ENCODE measurements around the gene WDR17. TPM values are rescaled to one million over a fixed set of nuclear protein-coding genes. Genes with fewer than 3 reads are reported as not detected.

The WDR17 gene
- total RNA-seq, 2 experiments from 2014 or later = 0.83 to 0.87 TPM

DNA sequence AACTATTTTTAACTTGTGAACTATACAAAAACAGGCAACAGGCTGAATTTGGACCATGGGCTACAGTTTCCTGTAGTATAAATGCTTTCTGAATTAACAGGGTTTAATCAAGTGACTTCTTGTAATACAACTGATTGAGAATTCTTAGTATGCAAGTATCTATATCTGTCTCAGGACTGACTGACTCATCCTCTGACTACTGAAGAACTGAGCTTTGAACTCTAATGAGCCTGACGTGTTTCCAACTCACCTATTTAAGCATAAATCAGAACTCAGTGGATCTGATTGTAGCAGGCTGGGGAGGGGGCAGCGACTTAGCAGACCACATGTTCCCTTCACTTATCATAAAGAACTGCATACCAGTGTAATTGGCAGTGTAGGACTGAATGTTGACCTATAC lies 122.0 kb downstream of the WDR17 start:
- Mint-ChIP-seq H3K27me3 (peaks cover 32% of the 10 kb centered on the region), H3K9me3 (no peaks in the 10 kb centered on the region), H3K4me1 (no peaks in the 10 kb centered on the region), H3K36me3 (ENCODE audit: low read depth) (no peaks in the 10 kb centered on the region), H3K4me3 (no peak overlapping the region), H3K27ac (no peak overlapping the region)
- CTCF ChIA-PET = no interaction called here
- POLR2A ChIA-PET = no interaction called here
- no peak for DNase-seq

GRCh38 chr4:176188654-176189053 lies 123.0 kb downstream of the WDR17 start:
- Mint-ChIP-seq H3K9me3 (no peaks in the 10 kb centered on the region), H3K4me1 (no peaks in the 10 kb centered on the region), H3K36me3 (ENCODE audit: low read depth) (no peaks in the 10 kb centered on the region), H3K27me3 (peaks cover 37% of the 10 kb centered on the region), H3K27ac (no peak overlapping the region), H3K4me3 (no peak overlapping the region)
- CTCF ChIA-PET = no interaction called here
- POLR2A ChIA-PET = no interaction called here
- DNase-seq = no peak

GRCh38 chr4:176189891-176190795 lies 124.5 kb downstream of the WDR17 start:
- CTCF ChIA-PET = no interaction called here
- H3K4me3 Mint-ChIP-seq = no peak overlapping the region
- no peaks in the 10 kb centered on the region for H3K9me3 Mint-ChIP-seq
- DNase-seq = no peak
- POLR2A ChIA-PET = no interaction called here
- peaks cover 40% of the 10 kb centered on the region for H3K27me3 Mint-ChIP-seq
- H3K27ac Mint-ChIP-seq = no peak overlapping the region
- H3K4me1 Mint-ChIP-seq = peaks cover 3% of the 10 kb centered on the region
- H3K36me3 Mint-ChIP-seq (ENCODE audit: low read depth) = no peaks in the 10 kb centered on the region

GRCh38 chr4:176191974-176192373 lies 126.3 kb downstream of the WDR17 start:
- POLR2A ChIA-PET = no interaction called here
- peaks cover 41% of the 10 kb centered on the region for H3K27me3 Mint-ChIP-seq
- H3K36me3 Mint-ChIP-seq (ENCODE audit: low read depth) = peaks cover 2% of the 10 kb centered on the region
- no peak overlapping the region for H3K27ac Mint-ChIP-seq
- CTCF ChIA-PET = interaction anchor here (0.6 kb wide), 1 partner anchor 149 kb away, joined by 3 read pairs; no protein-coding TSS in a partner anchor
- H3K9me3 Mint-ChIP-seq = no peaks in the 10 kb centered on the region
- no peak for DNase-seq
- H3K4me1 Mint-ChIP-seq = peaks cover 12% of the 10 kb centered on the region
- H3K4me3 Mint-ChIP-seq = no peak overlapping the region

DNA sequence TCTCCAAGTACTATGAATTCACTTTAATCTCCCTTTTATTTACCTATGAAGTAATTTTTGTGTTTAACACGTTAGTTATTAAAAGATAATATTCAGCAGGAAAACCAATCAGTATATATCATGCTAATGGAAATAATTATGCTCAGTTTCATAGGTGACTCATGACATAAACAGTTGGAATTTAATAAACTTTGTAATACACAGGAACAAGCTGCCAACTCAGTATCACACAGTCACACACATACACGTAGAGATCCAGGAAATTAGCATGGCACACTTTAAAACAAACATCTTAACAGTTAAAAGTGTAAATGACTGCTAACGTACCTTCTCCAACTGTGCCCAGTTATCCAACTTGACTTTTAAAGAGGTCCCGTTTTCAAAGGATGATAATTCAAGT lies 127.5 kb downstream of the WDR17 start:
- Mint-ChIP-seq H3K27ac (no peak overlapping the region), H3K36me3 (ENCODE audit: low read depth) (peaks cover 2% of the 10 kb centered on the region), H3K4me1 (peaks cover 12% of the 10 kb centered on the region), H3K27me3 (peaks cover 49% of the 10 kb centered on the region), H3K9me3 (no peaks in the 10 kb centered on the region), H3K4me3 (no peak overlapping the region)
- ChIA-PET CTCF (no interaction called here), POLR2A (no interaction called here)
- no peak for DNase-seq

- Mint-ChIP-seq H3K36me3 (ENCODE audit: low read depth) (peaks cover 2% of the 10 kb centered on the region), H3K4me1 (peaks cover 12% of the 10 kb centered on the region), H3K9me3 (no peaks in the 10 kb centered on the region), H3K27ac (no peak overlapping the region), H3K4me3 (no peak overlapping the region), H3K27me3 (peaks cover 51% of the 10 kb centered on the region)
- POLR2A ChIA-PET = no interaction called here
- CTCF ChIA-PET = no interaction called here
- no peak for DNase-seq
Observed at GRCh38 chr4:176193938-176194337, 128.3 kb downstream of the WDR17 start.

DNA sequence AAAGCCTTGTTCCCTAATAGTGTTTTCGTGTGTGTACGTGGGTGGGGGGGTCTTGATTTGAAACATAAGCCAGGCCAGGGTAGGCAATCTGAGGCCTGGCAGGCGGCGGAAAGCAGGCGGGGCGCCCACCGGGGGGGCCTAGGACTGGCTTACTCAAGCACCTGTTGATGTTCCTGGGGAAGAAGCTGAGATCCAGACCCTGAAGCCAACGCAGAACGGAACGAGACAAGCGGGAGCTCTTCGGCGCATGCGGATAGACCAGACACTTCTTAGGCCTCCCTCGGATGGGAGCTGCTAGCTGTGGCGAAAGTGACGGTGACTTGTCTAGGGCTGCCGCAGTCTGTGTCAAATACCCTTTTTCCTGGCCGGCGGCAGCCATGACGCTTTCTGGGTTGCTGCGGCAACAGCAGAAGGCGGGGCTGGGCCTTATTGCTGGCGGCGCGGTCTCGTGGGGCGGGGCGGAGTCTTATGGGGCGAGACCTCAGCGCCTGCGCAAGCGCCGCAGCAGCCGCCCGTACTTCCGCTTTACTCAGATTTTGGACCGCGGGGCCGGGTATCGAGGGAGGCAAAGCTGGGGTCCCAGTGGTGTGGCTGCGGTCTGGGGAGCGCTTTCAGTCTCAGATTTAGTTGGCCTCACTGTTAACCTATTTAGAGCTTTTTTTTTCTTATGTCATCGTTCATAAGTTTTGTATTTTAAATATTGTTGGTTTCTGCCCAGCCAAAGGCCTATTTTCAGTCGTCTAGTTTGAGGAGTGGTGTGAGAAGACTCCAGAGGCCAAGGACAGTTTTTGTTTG lies 129.7 kb downstream of the WDR17 start, which contains the start of gene SPATA4:
SPATA4 (minus strand) TSS at position 402 of the 795 bp plus-strand sequence; CDS start at position 379, 23 bp downstream.
- Mint-ChIP-seq H3K27ac (peak within 1 kb of the TSS; percentile 76), H3K27me3 (peaks cover 58% of the 10 kb centered on the region), H3K9me3 (no peaks in the 10 kb centered on the region), H3K4me3 (peak within 1 kb of the TSS; percentile 74), H3K4me1 (peaks cover 12% of the 10 kb centered on the region), H3K36me3 (ENCODE audit: low read depth) (peaks cover 2% of the 10 kb centered on the region)
- ChIA-PET POLR2A (interaction anchor here (0.9 kb wide), 1 partner anchor 13 kb away, joined by 4 read pairs; no protein-coding TSS in a partner anchor), CTCF (interaction anchor here (1.7 kb wide), 1 partner anchor 15 kb away, joined by 5 read pairs; no protein-coding TSS in a partner anchor)
- DNase-seq = peak; percentile 92

- no peak overlapping the region for H3K27ac Mint-ChIP-seq
- peaks cover 2% of the 10 kb centered on the region for H3K36me3 Mint-ChIP-seq (ENCODE audit: low read depth)
- peaks cover 12% of the 10 kb centered on the region for H3K4me1 Mint-ChIP-seq
- CTCF ChIA-PET = no interaction called here
- POLR2A ChIA-PET = no interaction called here
- DNase-seq = no peak
- peaks cover 35% of the 10 kb centered on the region for H3K27me3 Mint-ChIP-seq
- no peak overlapping the region for H3K4me3 Mint-ChIP-seq
- no peaks in the 10 kb centered on the region for H3K9me3 Mint-ChIP-seq
Observed at GRCh38 chr4:176198316-176198903, 132.8 kb downstream of the WDR17 start.

DNA sequence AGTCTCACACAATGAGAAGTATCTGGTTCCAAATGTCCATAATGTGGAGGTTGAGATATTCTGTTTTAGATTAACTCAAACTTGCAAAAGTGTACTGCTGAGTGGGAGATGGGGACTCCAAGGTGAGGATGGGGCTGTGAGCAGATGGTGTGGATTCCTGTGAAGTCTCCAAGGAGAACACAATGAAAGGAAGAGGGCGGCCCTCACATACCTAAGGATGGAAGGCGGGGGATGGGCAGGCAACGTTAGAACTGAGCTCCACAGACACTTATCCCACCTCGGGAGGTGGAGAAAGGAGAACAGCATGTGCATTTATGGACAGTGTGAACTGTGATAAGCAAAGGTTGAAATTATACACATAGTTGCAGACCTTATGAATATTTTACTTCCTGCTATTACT lies 139.7 kb downstream of the WDR17 start:
- ChIA-PET POLR2A (no interaction called here), CTCF (no interaction called here)
- peaks cover 15% of the 10 kb centered on the region for H3K27me3 Mint-ChIP-seq
- H3K36me3 Mint-ChIP-seq (ENCODE audit: low read depth) = no peaks in the 10 kb centered on the region
- no peak for DNase-seq
- H3K27ac Mint-ChIP-seq = no peak overlapping the region
- no peaks in the 10 kb centered on the region for H3K4me1 Mint-ChIP-seq
- H3K4me3 Mint-ChIP-seq = no peak overlapping the region
- no peaks in the 10 kb centered on the region for H3K9me3 Mint-ChIP-seq

DNA sequence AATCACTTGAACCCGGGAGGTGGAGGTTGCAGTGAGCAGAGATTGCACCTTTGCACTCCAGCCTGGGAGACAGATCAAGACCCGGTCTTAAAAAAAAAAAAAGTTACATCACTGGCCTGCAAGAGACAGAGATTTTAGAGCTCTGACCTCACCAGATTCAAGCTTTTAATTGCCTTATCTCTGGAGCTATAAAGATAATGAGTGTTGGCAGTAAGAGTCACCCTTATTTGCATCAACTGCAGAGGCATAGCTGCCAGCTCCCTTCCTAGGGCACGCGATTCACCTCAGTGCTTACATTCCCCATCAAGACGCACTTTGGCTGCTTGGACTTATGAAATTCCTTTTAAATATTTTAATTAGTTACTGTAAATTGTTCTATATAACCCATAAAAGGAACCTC lies 142.2 kb downstream of the WDR17 start:
- ChIA-PET CTCF (no interaction called here), POLR2A (interaction anchor here (1.4 kb wide), 1 partner anchor 12 kb away, joined by 4 read pairs; the partner anchor contains the start of gene SPATA4)
- Mint-ChIP-seq H3K9me3 (no peaks in the 10 kb centered on the region), H3K27me3 (peaks cover 26% of the 10 kb centered on the region), H3K4me1 (no peaks in the 10 kb centered on the region), H3K36me3 (ENCODE audit: low read depth) (no peaks in the 10 kb centered on the region), H3K27ac (no peak overlapping the region), H3K4me3 (no peak overlapping the region)
- no peak for DNase-seq

DNA sequence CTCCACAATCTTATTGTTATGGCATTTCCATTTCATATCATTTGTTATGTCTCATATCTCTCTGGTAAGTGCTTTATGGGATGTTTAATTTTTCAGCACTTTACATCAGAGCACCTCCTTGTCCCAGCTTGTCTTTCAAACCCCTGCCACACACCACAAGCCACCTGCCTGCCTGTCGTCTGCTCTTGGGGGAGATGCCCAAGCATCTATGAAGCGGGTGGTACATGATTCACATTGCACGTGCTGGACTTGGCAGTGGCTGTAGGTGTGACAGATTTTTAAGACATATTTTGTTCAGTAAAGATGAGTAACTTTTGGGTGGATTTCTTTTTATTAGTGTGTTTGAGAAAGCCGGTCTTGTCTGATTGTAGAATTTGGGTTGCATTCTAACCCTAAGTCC lies 143.9 kb downstream of the WDR17 start:
- H3K27ac Mint-ChIP-seq = no peak overlapping the region
- CTCF ChIA-PET = interaction anchor here (1.6 kb wide), 1 partner anchor 14 kb away, joined by 5 read pairs; the partner anchor contains the start of gene SPATA4
- H3K9me3 Mint-ChIP-seq = no peaks in the 10 kb centered on the region
- DNase-seq = no peak
- H3K27me3 Mint-ChIP-seq = peaks cover 26% of the 10 kb centered on the region
- POLR2A ChIA-PET = no interaction called here
- no peaks in the 10 kb centered on the region for H3K4me1 Mint-ChIP-seq
- H3K36me3 Mint-ChIP-seq (ENCODE audit: low read depth) = no peaks in the 10 kb centered on the region
- no peak overlapping the region for H3K4me3 Mint-ChIP-seq

- peaks cover 24% of the 10 kb centered on the region for H3K27me3 Mint-ChIP-seq
- CTCF ChIA-PET = interaction anchor here (1.6 kb wide), 1 partner anchor 14 kb away, joined by 5 read pairs; the partner anchor contains the start of gene SPATA4
- no peak overlapping the region for H3K4me3 Mint-ChIP-seq
- H3K9me3 Mint-ChIP-seq = no peaks in the 10 kb centered on the region
- no peaks in the 10 kb centered on the region for H3K4me1 Mint-ChIP-seq
- DNase-seq = no peak
- no peaks in the 10 kb centered on the region for H3K36me3 Mint-ChIP-seq (ENCODE audit: low read depth)
- POLR2A ChIA-PET = no interaction called here
- H3K27ac Mint-ChIP-seq = no peak overlapping the region
Observed at GRCh38 chr4:176210101-176210500, 144.5 kb downstream of the WDR17 start.
